Thyroid gland (tissue), 4 donors: ENCODE results near the gene SLC6A6.

Source experiments
- CTCF ChIP-seq, 6 experiments: fragments of 200-600 bp in 3 of 6; fragments of 450-650 bp in 3 of 6; sonication (generic) in 3 of 6; IDR thresholded peaks; one replicate each; pipeline ENCODE4 v1.5.1; 2016 to 2019; ENCODE audit warnings: antibody characterized with exemption in 6 of 6, mild to moderate bottlenecking in 2 of 6, inconsistent platforms in 1 of 6, moderate library complexity in 1 of 6
- POLR2A ChIP-seq, 2 donors: fragments of 450-650 bp; IDR thresholded peaks; one replicate each; pipeline ENCODE4 v1.6.1; 2017; ENCODE audit warnings: antibody characterized with exemption in 2 of 2, mild to moderate bottlenecking in 2 of 2, moderate library complexity in 1 of 2

GRCh38 chr3:14429640-14430039 is 27.2 kb downstream of the SLC6A6 start:
- TF ChIP-seq CTCF (IDR thresholded peaks at IDR 0.05) (no peak), POLR2A (IDR thresholded peaks at IDR 0.05) (no peak)
